GM18517 (cell line): ENCODE data around the gene ALKBH4.
"Not testable (repeated sequence)": the region's sequence is repeated elsewhere in the genome, so short reads cannot be mapped to it uniquely, and the experiment has no call there.

Source experiments
- ATAC-seq: cut with Tn5 transposase; IDR thresholded peaks from one replicate; pipeline ENCODE4 v1.9.1; 2021; ENCODE audit warnings: mild to moderate bottlenecking, moderate library complexity; ENCODE audit not compliant: unreplicated experiment

Gene ALKBH4

GRCh38 chr7:102464577-102465280, at the start of gene ALKBH4, which contains the start of gene LRWD1:
Gene ALKBH4, minus strand, starts transcription at chr7:102464863. Its CDS starts 27 bp downstream, at chr7:102464836.
Gene LRWD1, plus strand, starts transcription at chr7:102464984. Its CDS starts 97 bp downstream, at chr7:102465081.
- ATAC-seq = peak; percentile 85

- not testable (repeated sequence) for ATAC-seq
Measured at GRCh38 chr7:102512642-102513221, 48.1 kb upstream of the ALKBH4 start.

GRCh38 chr7:102511860-102512522, 47.3 kb upstream of the ALKBH4 start:
- peak; percentile 36 for ATAC-seq

GRCh38 chr7:102510575-102510974, 45.9 kb upstream of the ALKBH4 start:
- not testable (repeated sequence) for ATAC-seq

- ATAC-seq = not testable (repeated sequence)
Measured at GRCh38 chr7:102507410-102508088, 42.9 kb upstream of the ALKBH4 start.

- not testable (repeated sequence) for ATAC-seq
Measured at GRCh38 chr7:102505298-102506185, 40.9 kb upstream of the ALKBH4 start.

- not testable (repeated sequence) for ATAC-seq
Measured at GRCh38 chr7:102503141-102503540, 38.5 kb upstream of the ALKBH4 start.

GRCh38 chr7:102498321-102498720, 33.7 kb upstream of the ALKBH4 start:
- not testable (repeated sequence) for ATAC-seq

GRCh38 chr7:102497308-102497707, 32.6 kb upstream of the ALKBH4 start:
- not testable (repeated sequence) for ATAC-seq

GRCh38 chr7:102496861-102497260, 32.2 kb upstream of the ALKBH4 start:
- ATAC-seq = not testable (repeated sequence)

- peak; percentile 54 for ATAC-seq
Measured at GRCh38 chr7:102494473-102495149, 29.9 kb upstream of the ALKBH4 start.

GRCh38 chr7:102494026-102494425, 29.4 kb upstream of the ALKBH4 start:
- ATAC-seq = not testable (repeated sequence)

GRCh38 chr7:102493220-102493935, 28.7 kb upstream of the ALKBH4 start:
- ATAC-seq = not testable (repeated sequence)

- not testable (repeated sequence) for ATAC-seq
Measured at GRCh38 chr7:102490529-102491075, 25.9 kb upstream of the ALKBH4 start.

GRCh38 chr7:102484317-102484716, 19.7 kb upstream of the ALKBH4 start:
- ATAC-seq = not testable (repeated sequence)

GRCh38 chr7:102481962-102482361, 17.3 kb upstream of the ALKBH4 start:
- ATAC-seq = not testable (repeated sequence)

- not testable (repeated sequence) for ATAC-seq
Measured at GRCh38 chr7:102479982-102480637, 15.4 kb upstream of the ALKBH4 start.

- peak; percentile 49 for ATAC-seq
Measured at GRCh38 chr7:102479209-102479584, 14.5 kb upstream of the ALKBH4 start.
